IPS-18a (cell line): Measurements from ENCODE around the gene ATP1B3.
"Not testable (repeated sequence)": the region's sequence is repeated elsewhere in the genome, so short reads cannot be mapped to it uniquely, and the experiment has no call there.

ENCODE experiments used
- H3K27ac ChIP-seq: one replicate; pipeline ENCODE4 v1.5.1; 2013; ENCODE audit warnings: low read length
- H3K27me3 ChIP-seq: one replicate; pipeline ENCODE4 v1.6.1; 2013; ENCODE audit warnings: mild to moderate bottlenecking, low read length; ENCODE audit not compliant: control insufficient read depth, insufficient read depth
- H3K36me3 ChIP-seq: one replicate; pipeline ENCODE4 v1.6.1; 2013; ENCODE audit warnings: low read depth, low read length; ENCODE audit not compliant: control insufficient read depth
- H3K4me1 ChIP-seq: one replicate; pipeline ENCODE4 v1.6.1; 2013; ENCODE audit warnings: low read depth, low read length; ENCODE audit not compliant: control insufficient read depth
- H3K4me3 ChIP-seq: one replicate; pipeline ENCODE4 v1.5.1; 2013; ENCODE audit warnings: low read length
- H3K9ac ChIP-seq: one replicate; pipeline ENCODE4 v1.6.1; 2013; ENCODE audit warnings: mild to moderate bottlenecking, low read length, moderate library complexity
- H3K9me3 ChIP-seq: one replicate; pipeline ENCODE4 v1.6.1; 2013; ENCODE audit warnings: low read depth, low read length; ENCODE audit not compliant: control insufficient read depth

ATP1B3 gene

DNA sequence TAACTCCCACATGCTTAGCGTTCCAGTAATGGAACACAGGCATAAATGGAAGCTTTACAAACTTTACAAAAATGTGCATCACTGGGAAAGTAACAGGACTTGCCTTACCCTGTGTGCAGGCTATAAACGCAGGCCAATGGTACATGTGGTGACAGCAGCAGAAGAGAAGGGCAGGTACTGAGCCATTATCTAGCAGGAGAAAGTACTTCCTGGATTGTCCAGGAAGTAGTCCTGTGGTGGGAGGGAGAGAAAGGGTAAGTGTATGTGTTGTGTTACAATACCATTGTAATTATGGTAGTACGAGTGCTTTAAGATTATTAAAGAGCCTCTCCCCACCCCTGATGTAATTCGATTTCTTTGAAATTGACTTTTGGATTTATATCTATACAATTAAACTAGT is 5.3 kb downstream of the ATP1B3 start:
- Histone ChIP-seq H3K36me3 (peaks cover 3% of the 10 kb centered on the region), H3K4me3 (no peak overlapping the region), H3K27ac (no peak overlapping the region), H3K27me3 (no peaks in the 10 kb centered on the region), H3K4me1 (peaks cover 10% of the 10 kb centered on the region), H3K9me3 (no peaks in the 10 kb centered on the region), H3K9ac (no peak overlapping the region)

DNA sequence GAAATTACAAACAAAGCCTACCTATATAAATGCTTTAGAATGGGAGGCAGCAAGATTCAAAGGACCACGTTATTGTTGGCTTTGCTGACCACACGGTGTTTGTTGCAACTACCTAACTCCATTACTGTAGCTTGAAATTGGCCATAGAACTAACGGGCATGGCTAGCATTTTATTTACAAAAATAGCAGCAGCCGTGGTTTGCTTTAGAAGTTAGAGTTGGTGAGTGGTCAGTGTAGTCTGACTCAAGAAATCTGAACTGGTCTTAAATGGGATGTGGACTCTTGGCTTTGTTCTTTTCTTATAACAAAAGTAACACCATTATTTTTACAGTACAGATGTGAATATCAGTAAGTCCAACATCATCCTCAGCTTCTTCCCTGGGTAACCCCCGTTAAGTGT is 10.6 kb downstream of the ATP1B3 start:
- H3K36me3 ChIP-seq, result peaks cover 3% of the 10 kb centered on the region
- no peak overlapping the region for H3K4me3 ChIP-seq
- no peaks in the 10 kb centered on the region for H3K4me1 ChIP-seq
- H3K9me3 ChIP-seq, result no peaks in the 10 kb centered on the region
- H3K9ac ChIP-seq, result no peak overlapping the region
- H3K27me3 ChIP-seq, result no peaks in the 10 kb centered on the region
- H3K27ac ChIP-seq, result no peak overlapping the region

DNA sequence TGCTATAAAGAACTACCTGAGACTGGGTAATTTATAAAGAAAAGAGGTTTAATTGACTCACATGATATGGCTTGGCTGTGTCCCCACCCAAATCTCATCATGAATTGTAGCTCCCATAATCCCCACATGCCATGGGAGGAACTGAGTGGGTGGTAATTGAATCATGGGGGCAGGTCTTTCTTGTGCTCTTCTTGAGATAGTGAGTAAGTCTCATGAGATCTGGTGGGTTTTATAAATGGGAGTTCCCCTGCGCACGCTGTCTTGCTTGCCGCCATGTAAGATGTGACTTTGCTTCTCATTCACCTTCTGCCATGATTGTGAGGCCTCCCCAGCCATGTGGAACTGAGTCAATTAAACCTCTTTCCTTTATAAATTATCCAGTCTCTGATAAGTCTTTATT is 12.1 kb downstream of the ATP1B3 start:
- H3K9ac ChIP-seq, H3K27ac ChIP-seq, H3K9me3 ChIP-seq, H3K4me3 ChIP-seq, H3K4me1 ChIP-seq, H3K27me3 ChIP-seq, H3K36me3 ChIP-seq: not testable (repeated sequence)

DNA sequence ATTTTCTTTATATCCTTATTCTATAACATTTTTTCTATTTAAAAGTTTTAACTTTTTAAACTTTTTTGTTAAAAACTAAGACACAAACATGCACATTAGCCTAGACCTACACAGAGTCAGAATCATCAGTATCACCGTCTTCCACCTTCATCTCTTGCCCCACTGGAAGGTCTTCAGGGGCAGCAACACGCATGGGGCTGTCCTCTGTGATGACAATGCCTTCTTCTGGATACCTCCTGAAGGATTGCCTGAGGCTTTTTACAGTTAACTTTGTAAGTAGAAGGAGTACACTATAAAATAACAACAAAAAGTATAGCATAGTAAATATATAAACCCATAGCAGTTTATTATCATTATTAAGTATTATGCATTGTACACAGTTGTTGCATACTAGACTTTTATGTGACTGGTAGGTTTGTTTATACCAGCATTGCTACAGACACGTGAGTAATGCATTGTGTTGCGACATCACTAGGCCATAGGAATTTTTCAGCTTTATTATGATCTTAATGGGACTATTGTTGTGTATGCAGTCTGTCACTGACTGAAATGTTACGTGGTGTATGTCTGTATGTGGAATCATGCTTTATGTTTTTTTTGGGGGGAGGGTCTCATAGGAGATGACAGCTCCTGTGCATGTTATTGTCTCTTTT is 18.2 kb downstream of the ATP1B3 start:
- Histone ChIP-seq H3K9me3 (peaks cover 7% of the 10 kb centered on the region), H3K4me3 (no peak overlapping the region), H3K36me3 (peaks cover 5% of the 10 kb centered on the region), H3K4me1 (no peaks in the 10 kb centered on the region), H3K27ac (no peak overlapping the region), H3K27me3 (no peaks in the 10 kb centered on the region), H3K9ac (no peak overlapping the region)

DNA sequence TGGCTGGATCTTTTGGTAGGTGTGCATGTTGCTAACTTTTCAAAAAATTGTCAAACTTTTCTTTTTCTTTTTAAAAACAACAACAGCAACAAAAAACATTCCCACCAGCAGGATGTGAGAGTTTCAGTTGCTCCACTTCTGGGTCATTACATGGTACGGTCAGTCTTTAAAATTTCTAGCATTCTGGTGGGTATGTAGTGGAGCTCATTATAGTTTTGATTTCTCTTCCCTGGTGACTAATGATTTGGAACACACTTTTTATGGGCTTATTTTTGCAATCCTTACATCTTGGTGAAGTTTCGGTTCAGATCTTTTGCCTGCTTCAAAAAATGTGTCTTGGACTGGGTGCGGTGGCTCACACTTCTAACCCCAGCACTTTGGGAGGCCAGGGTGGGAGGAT is 19.3 kb downstream of the ATP1B3 start:
- peaks cover 12% of the 10 kb centered on the region for H3K9me3 ChIP-seq
- H3K27me3 ChIP-seq, result no peaks in the 10 kb centered on the region
- no peak overlapping the region for H3K9ac ChIP-seq
- H3K27ac ChIP-seq, result no peak overlapping the region
- H3K4me1 ChIP-seq, result no peaks in the 10 kb centered on the region
- H3K4me3 ChIP-seq, result no peak overlapping the region
- H3K36me3 ChIP-seq, result peaks cover 5% of the 10 kb centered on the region

DNA sequence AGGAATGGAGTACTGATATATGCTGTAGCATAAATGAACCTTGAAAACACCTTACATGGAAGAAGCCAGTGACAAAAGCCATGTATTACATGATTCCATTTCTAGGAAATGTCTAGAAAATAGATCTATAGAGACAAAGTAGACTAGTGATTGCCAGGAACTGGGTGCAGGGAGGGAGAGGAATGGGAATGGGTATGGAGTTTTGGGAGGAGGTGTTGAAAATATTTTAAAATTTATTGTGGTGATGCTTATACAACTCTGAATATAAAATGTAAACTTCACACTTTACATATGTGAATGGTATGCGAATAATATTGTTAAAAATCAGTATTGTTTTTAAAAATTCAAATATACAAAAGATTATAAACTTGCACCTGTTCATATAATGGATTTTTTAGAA is 22.5 kb downstream of the ATP1B3 start:
- H3K27ac ChIP-seq, result no peak overlapping the region
- H3K4me3 ChIP-seq, result no peak overlapping the region
- no peaks in the 10 kb centered on the region for H3K27me3 ChIP-seq
- H3K9ac ChIP-seq, result no peak overlapping the region
- no peaks in the 10 kb centered on the region for H3K4me1 ChIP-seq
- peaks cover 5% of the 10 kb centered on the region for H3K36me3 ChIP-seq
- H3K9me3 ChIP-seq, result peaks cover 12% of the 10 kb centered on the region

DNA sequence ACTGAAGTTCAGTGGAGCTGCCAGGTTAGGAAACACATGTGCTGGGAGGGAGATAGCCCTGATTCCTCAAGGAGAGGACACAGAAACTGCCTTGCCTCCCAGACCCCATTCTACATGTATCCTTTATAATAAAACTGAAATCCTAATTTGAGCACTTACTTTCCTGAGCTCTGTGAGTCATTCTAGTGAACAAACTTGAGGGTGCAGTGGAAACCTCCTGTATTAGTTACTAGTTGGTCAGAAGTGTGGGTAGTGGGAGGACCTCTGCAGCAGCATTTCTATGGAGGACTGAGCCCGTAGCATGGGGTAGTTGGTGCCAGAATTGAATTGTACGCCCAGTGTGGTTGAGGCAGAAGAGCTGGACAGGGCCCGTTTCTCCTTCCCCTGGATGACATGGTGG is 23.9 kb downstream of the ATP1B3 start:
- H3K4me3 ChIP-seq, result no peak overlapping the region
- H3K36me3 ChIP-seq, result peaks cover 12% of the 10 kb centered on the region

DNA sequence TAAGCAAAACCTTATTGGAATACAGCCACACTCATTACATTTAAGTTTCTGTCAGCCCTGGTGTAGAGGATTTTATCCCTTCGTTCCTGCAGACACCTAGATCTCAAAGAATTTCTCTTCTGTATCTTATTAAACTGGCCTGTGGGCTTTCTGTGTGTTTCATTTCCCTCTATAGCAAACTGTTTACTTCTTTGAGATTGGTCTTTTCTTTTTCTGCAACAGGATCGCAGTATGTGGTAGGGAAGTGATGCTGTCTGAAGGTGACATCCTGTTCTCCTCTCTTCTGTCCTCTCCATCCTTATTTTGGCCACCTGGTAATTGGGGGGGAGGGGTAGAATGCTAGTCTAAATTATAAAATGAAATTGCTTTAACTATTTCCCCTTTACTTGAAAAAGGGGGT is 25.5 kb downstream of the ATP1B3 start:
- no peaks in the 10 kb centered on the region for H3K27me3 ChIP-seq
- peaks cover 12% of the 10 kb centered on the region for H3K9me3 ChIP-seq
- no peak overlapping the region for H3K27ac ChIP-seq
- H3K4me3 ChIP-seq, result no peak overlapping the region
- no peak overlapping the region for H3K9ac ChIP-seq
- no peaks in the 10 kb centered on the region for H3K4me1 ChIP-seq
- H3K36me3 ChIP-seq, result peaks cover 25% of the 10 kb centered on the region

More for the DNA sequence above, 23.9 kb downstream of the ATP1B3 start:
- Histone ChIP-seq H3K9me3 (peaks cover 12% of the 10 kb centered on the region), H3K9ac (no peak overlapping the region), H3K27me3 (no peaks in the 10 kb centered on the region), H3K4me1 (no peaks in the 10 kb centered on the region), H3K27ac (no peak overlapping the region)

DNA sequence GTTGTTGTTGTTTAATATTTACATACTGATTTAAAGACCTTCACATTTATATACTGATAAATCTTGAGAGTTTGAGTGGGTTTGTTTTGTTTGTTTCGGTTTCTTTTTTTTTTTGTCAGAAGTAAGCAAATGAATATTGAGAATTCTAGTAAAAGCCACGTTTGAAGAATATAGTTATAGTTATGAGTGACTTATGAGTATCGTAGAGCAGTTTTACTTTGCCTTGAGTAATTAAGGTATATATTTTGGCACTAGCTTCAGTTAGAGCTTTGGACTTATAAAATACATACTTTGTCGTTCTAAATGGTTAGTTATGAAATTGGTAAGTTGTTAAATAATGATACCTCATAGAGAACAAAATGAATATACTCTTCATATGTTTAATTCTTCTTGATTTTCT is 27.8 kb downstream of the ATP1B3 start:
- Histone ChIP-seq H3K4me1 (no peaks in the 10 kb centered on the region), H3K9me3 (peaks cover 5% of the 10 kb centered on the region), H3K27me3 (no peaks in the 10 kb centered on the region), H3K36me3 (peaks cover 44% of the 10 kb centered on the region), H3K9ac (no peak overlapping the region), H3K27ac (no peak overlapping the region), H3K4me3 (no peak overlapping the region)

DNA sequence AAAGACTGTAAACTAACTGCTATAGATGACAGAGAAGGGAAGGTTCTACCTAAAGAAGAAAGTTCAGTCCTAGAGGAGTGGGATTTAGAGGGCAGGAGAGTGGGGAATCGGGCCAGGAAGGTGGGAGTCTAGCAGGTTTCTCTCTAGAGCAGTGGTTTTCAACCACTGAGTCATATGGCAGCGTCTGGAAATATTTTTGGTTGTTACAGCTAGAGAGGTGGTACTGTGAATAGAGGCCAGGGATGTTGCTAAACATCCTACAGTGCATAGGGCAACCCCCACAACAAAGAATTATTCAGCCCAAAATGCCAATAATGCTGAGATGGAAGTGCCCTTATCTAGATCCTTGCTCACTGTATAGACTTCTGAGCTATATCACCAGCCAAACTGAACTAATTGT is 28.7 kb downstream of the ATP1B3 start:
- Histone ChIP-seq H3K9me3 (no peaks in the 10 kb centered on the region), H3K36me3 (peaks cover 48% of the 10 kb centered on the region), H3K4me3 (no peak overlapping the region), H3K27ac (no peak overlapping the region), H3K4me1 (no peaks in the 10 kb centered on the region), H3K27me3 (no peaks in the 10 kb centered on the region), H3K9ac (no peak overlapping the region)

DNA sequence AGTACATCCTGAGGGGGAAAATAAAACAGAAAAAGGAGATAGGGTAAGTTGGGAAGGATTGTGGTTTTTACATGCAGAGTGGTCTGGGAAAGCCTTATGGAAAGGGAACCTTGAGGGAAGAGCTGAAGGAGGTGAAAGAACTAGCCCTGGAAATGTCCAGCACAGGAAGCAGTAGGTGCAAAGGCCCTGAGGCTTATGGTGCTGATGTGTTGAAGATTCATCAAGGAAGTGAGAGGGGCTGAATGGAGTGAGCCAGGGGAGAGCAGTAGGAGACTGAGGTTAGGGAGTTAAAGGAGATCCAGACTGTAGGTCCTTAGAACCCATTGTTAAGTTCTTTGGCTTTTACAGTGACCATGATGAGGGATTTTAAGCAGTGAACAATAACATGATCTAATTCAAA is 33.0 kb downstream of the ATP1B3 start:
- Histone ChIP-seq H3K36me3 (peaks cover 64% of the 10 kb centered on the region), H3K27ac (no peak overlapping the region), H3K9ac (no peak overlapping the region), H3K4me3 (no peak overlapping the region), H3K9me3 (no peaks in the 10 kb centered on the region), H3K27me3 (no peaks in the 10 kb centered on the region), H3K4me1 (no peaks in the 10 kb centered on the region)

DNA sequence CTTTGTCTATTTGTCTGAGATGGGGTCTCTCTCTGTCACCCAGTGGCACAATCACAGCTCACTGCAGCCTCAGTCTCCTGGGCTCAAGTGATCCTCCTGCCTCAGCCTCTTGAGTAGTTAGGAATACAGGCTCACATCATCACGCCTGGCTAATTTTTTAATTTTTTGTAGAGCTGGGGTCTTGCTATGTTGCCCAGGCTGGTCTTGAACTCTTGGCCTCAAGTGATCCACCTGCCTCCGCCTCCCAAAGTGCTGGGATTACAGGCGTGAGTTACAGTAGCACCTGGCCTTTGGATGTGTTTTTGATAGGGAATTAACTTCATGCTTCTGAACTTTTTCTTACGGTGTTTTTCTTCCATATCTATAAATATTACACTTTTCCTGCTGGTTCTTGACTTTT is 33.5 kb downstream of the ATP1B3 start:
- H3K9me3 ChIP-seq, H3K4me3 ChIP-seq, H3K27ac ChIP-seq, H3K9ac ChIP-seq, H3K4me1 ChIP-seq, H3K27me3 ChIP-seq: not testable (repeated sequence)
- H3K36me3 ChIP-seq, result peaks cover 69% of the 10 kb centered on the region
